NCI-H1105 (cell line): ENCODE data around the gene KLC1.

ENCODE experiments used
- DNase-seq: peaks from one replicate; lab custom pipeline; 2025; lab: John Stamatoyannopoulos, UW

Gene KLC1

GRCh38 chr14:103735815-103736545 is 107.0 kb downstream of the KLC1 start:
- DNase-seq: no peak

GRCh38 chr14:103736546-103737431 is 107.8 kb downstream of the KLC1 start:
- no peak for DNase-seq

- DNase-seq: no peak
These were observed 108.5 kb downstream of the KLC1 start for GRCh38 chr14:103737432-103738045.

- no peak for DNase-seq
These were observed 109.2 kb downstream of the KLC1 start for GRCh38 chr14:103738166-103738565.

- no peak for DNase-seq
These were observed 109.9 kb downstream of the KLC1 start for GRCh38 chr14:103738701-103739451.

- DNase-seq: no peak
These were observed 110.4 kb downstream of the KLC1 start for GRCh38 chr14:103739466-103739792.

GRCh38 chr14:103739793-103740501 is 110.9 kb downstream of the KLC1 start:
- DNase-seq: no peak

- no peak for DNase-seq
These were observed 112.1 kb downstream of the KLC1 start for GRCh38 chr14:103740991-103741689.

- no peak for DNase-seq
These were observed 112.9 kb downstream of the KLC1 start for GRCh38 chr14:103741876-103742275.

GRCh38 chr14:103742499-103743255 is 113.7 kb downstream of the KLC1 start:
- no peak for DNase-seq

GRCh38 chr14:103743691-103744090 is 114.7 kb downstream of the KLC1 start:
- DNase-seq: no peak

GRCh38 chr14:103744621-103745395 is 115.8 kb downstream of the KLC1 start:
- DNase-seq: no peak

GRCh38 chr14:103745424-103745823 is 116.4 kb downstream of the KLC1 start:
- DNase-seq: no peak

- no peak for DNase-seq
These were observed 117.7 kb downstream of the KLC1 start for GRCh38 chr14:103746701-103747100.

- no peak for DNase-seq
These were observed 119.5 kb downstream of the KLC1 start for GRCh38 chr14:103748534-103748857.

GRCh38 chr14:103749452-103749851 is 120.4 kb downstream of the KLC1 start:
- DNase-seq: no peak

- DNase-seq: no peak
These were observed 120.8 kb downstream of the KLC1 start for GRCh38 chr14:103749860-103750259.
